ENCODE results near the gene GCN1.

GRCh38 chr12:120168337-120168736 lies 26.2 kb downstream of the GCN1 start:
- TF ChIP-seq ZNF629 (tag by site-specific recombination; IDR thresholded peaks at IDR 0.05) (no peak), ZNF112 (tag by site-specific recombination; IDR thresholded peaks at IDR 0.05) (no peak)
- TF ChIP-seq, protein P1, sequence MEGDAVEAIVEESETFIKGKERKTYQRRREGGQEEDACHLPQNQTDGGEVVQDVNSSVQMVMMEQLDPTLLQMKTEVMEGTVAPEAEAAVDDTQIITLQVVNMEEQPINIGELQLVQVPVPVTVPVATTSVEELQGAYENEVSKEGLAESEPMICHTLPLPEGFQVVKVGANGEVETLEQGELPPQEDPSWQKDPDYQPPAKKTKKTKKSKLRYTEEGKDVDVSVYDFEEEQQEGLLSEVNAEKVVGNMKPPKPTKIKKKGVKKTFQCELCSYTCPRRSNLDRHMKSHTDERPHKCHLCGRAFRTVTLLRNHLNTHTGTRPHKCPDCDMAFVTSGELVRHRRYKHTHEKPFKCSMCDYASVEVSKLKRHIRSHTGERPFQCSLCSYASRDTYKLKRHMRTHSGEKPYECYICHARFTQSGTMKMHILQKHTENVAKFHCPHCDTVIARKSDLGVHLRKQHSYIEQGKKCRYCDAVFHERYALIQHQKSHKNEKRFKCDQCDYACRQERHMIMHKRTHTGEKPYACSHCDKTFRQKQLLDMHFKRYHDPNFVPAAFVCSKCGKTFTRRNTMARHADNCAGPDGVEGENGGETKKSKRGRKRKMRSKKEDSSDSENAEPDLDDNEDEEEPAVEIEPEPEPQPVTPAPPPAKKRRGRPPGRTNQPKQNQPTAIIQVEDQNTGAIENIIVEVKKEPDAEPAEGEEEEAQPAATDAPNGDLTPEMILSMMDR (tag by site-specific recombination; IDR thresholded peaks at IDR 0.05): no peak
